Mucosa of descending colon (tissue), 3 donors: Measurements from ENCODE around the gene NFASC. TPM values are rescaled to one million over a fixed set of nuclear protein-coding genes. Genes with fewer than 3 reads are reported as not detected.

Experiments
- ATAC-seq: fragments of 200-7000 bp; cut with Tn5 transposase; one replicate; pipeline ENCODE4 v1.9.1; 2020; ENCODE audit warnings: mild to moderate bottlenecking, moderate library complexity
- DNase-seq, 3 donors: peaks; one replicate each; pipeline ENCODE4 v3.0.0-alpha.2; 2020
- H3K36me3 ChIP-seq: fragments of 200-600 bp; one replicate; pipeline ENCODE4 v1.8.0; 2021; ENCODE audit warnings: low read depth, mild to moderate bottlenecking
- H3K4me1 ChIP-seq: fragments of 200-600 bp; one replicate; pipeline ENCODE4 v1.8.0; 2021; ENCODE audit warnings: low read depth, mild to moderate bottlenecking
- H3K4me3 ChIP-seq: fragments of 200-600 bp; one replicate; pipeline ENCODE4 v1.8.0; 2021; ENCODE audit warnings: mild to moderate bottlenecking
- H3K9me3 ChIP-seq: fragments of 200-600 bp; one replicate; pipeline ENCODE4 v1.8.0; 2021; ENCODE audit warnings: mild to moderate bottlenecking
- CTCF ChIP-seq: fragments of 200-600 bp; IDR thresholded peaks from one replicate; pipeline ENCODE4 v1.8.0; 2022; ENCODE audit warnings: antibody characterized with exemption, mild to moderate bottlenecking
- intact Hi-C, 2 donors: fragments of 100-400 bp; cut with DNase I in 1 of 2; cut with micrococcal nuclease in 1 of 2; formaldehyde crosslinking; loops; one replicate each; pipeline versions ENCODE4 v1.11.0 to v1.11.1; 2022; cut with DNase I, micrococcal nuclease
- total RNA-seq, 3 donors: library from RNA; stranded (reverse); fragmentation: NEBNext Ultra II Directional in 2 of 3; extraction: Animal tissue kit (Norgen Biotek cat#: 25700) in 2 of 3; gene quantifications; one replicate each; pipeline versions ENCODE4 v1.2.1 to v1.2.4, GENCODE V29; 2021 to 2023
- donor health status: DM: no; HTN: no; CAD: no; lungs with moderate emphysema.
- donor health status: DM: no; HTN: no; CAD: no.
- donor health status: DM: no; HTN: yes; CAD: no.

The NFASC gene
- total RNA-seq, 3 donors from 2014 or later, result 12.3 to 27.6 (median 22.7) TPM

- intact Hi-C loops, result no loop called here
- TF ChIP-seq CTCF, result no peak
- no peak for ATAC-seq
- no peak for DNase-seq
- no peak overlapping the region for H3K4me3 ChIP-seq
- no peaks in the 10 kb centered on the region for H3K9me3 ChIP-seq
- H3K36me3 ChIP-seq, result no peaks in the 10 kb centered on the region
- no peaks in the 10 kb centered on the region for H3K4me1 ChIP-seq
Measured at GRCh38 chr1:204829133-204829825, 41.4 kb upstream of the NFASC start.

GRCh38 chr1:204830747-204831146 is 39.9 kb upstream of the NFASC start:
- Histone ChIP-seq H3K4me3 (no peak overlapping the region), H3K4me1 (no peaks in the 10 kb centered on the region), H3K36me3 (no peaks in the 10 kb centered on the region), H3K9me3 (no peaks in the 10 kb centered on the region)
- DNase-seq (no peak), ATAC-seq (no peak)
- no peak for TF ChIP-seq CTCF
- intact Hi-C loops, result no loop called here

- H3K36me3 ChIP-seq, result no peaks in the 10 kb centered on the region
- no peaks in the 10 kb centered on the region for H3K9me3 ChIP-seq
- no peak for DNase-seq
- no peak overlapping the region for H3K4me3 ChIP-seq
- TF ChIP-seq CTCF, result no peak
- no peak for ATAC-seq
- intact Hi-C loops, result no loop called here
- H3K4me1 ChIP-seq, result no peaks in the 10 kb centered on the region
Measured at GRCh38 chr1:204831186-204831585, 39.5 kb upstream of the NFASC start.

- no peak for DNase-seq
Measured at GRCh38 chr1:204834336-204834735, 36.3 kb upstream of the NFASC start.

GRCh38 chr1:204834752-204835151 is 35.9 kb upstream of the NFASC start:
- Histone ChIP-seq H3K36me3 (no peaks in the 10 kb centered on the region), H3K4me3 (no peak overlapping the region), H3K9me3 (no peaks in the 10 kb centered on the region), H3K4me1 (no peaks in the 10 kb centered on the region)
- intact Hi-C loops, result no loop called here
- no peak for DNase-seq
- ATAC-seq, result no peak
- TF ChIP-seq CTCF, result no peak

More at GRCh38 chr1:204834336-204834735, 36.3 kb upstream of the NFASC start:
- H3K36me3 ChIP-seq, result no peaks in the 10 kb centered on the region
- no peak for TF ChIP-seq CTCF
- intact Hi-C loops, result no loop called here
- H3K4me3 ChIP-seq, result no peak overlapping the region
- H3K4me1 ChIP-seq, result no peaks in the 10 kb centered on the region
- no peak for ATAC-seq
- no peaks in the 10 kb centered on the region for H3K9me3 ChIP-seq

GRCh38 chr1:204835737-204836136 is 34.9 kb upstream of the NFASC start:
- Histone ChIP-seq H3K9me3 (no peaks in the 10 kb centered on the region), H3K36me3 (no peaks in the 10 kb centered on the region), H3K4me1 (no peaks in the 10 kb centered on the region), H3K4me3 (no peak overlapping the region)
- ATAC-seq (no peak), DNase-seq (no peak)
- intact Hi-C loops, result no loop called here
- TF ChIP-seq CTCF, result no peak
